GM19023 (cell line): Measurements from ENCODE around the gene SPEM2.
A peak's percentile ranks its signal among the peaks of the same experiment; 100 is the strongest.

Experiments
- ATAC-seq: cut with Tn5 transposase; IDR thresholded peaks from one replicate; pipeline ENCODE4 v1.9.1; 2021; ENCODE audit warnings: mild to moderate bottlenecking, moderate library complexity; ENCODE audit not compliant: unreplicated experiment

SPEM2 gene

GRCh38 chr17:7403977-7404736 lies 21.3 kb upstream of the SPEM2 start, which contains the start of gene TMEM256:
TMEM256 (minus strand) TSS chr17:7404097; CDS start chr17:7404084, 13 bp downstream.
- peak; percentile 93 for ATAC-seq

GRCh38 chr17:7404737-7405349 lies 20.6 kb upstream of the SPEM2 start:
- ATAC-seq, result no peak

GRCh38 chr17:7405350-7406234 lies 19.8 kb upstream of the SPEM2 start:
- ATAC-seq, result no peak

- ATAC-seq, result no peak
Observed at GRCh38 chr17:7406235-7406825, 19.1 kb upstream of the SPEM2 start.

- no peak for ATAC-seq
Observed at GRCh38 chr17:7407082-7407481, 18.3 kb upstream of the SPEM2 start.

GRCh38 chr17:7407485-7408251 lies 17.7 kb upstream of the SPEM2 start, which contains the start of gene NLGN2:
NLGN2 (plus strand) TSS chr17:7407845; CDS start chr17:7408256, 411 bp downstream.
- ATAC-seq, result no peak

- no peak for ATAC-seq
Observed at GRCh38 chr17:7408252-7408727, 17.1 kb upstream of the SPEM2 start.

- ATAC-seq, result no peak
Observed at GRCh38 chr17:7408863-7409262, 16.6 kb upstream of the SPEM2 start.

- no peak for ATAC-seq
Observed at GRCh38 chr17:7409716-7410115, 15.7 kb upstream of the SPEM2 start.

GRCh38 chr17:7410634-7411426 lies 14.6 kb upstream of the SPEM2 start:
- ATAC-seq, result no peak

GRCh38 chr17:7411427-7411750 lies 14.0 kb upstream of the SPEM2 start:
- no peak for ATAC-seq

- ATAC-seq, result no peak
Observed at GRCh38 chr17:7413346-7413985, 11.9 kb upstream of the SPEM2 start.

GRCh38 chr17:7414837-7415236 lies 10.6 kb upstream of the SPEM2 start:
- ATAC-seq, result no peak

GRCh38 chr17:7415784-7416183 lies 9.6 kb upstream of the SPEM2 start:
- ATAC-seq, result no peak

GRCh38 chr17:7416323-7416722 lies 9.1 kb upstream of the SPEM2 start:
- ATAC-seq, result no peak

GRCh38 chr17:7417056-7417655 lies 8.3 kb upstream of the SPEM2 start:
- ATAC-seq, result no peak

GRCh38 chr17:7418472-7419152 lies 6.8 kb upstream of the SPEM2 start:
- no peak for ATAC-seq
